DND-41 (cell line): ENCODE data around the gene PLD6.

Experiments used
- CTCF ChIP-seq: IDR thresholded peaks from 2 replicates; pipeline ENCODE4 v1.5.1; 2012; ENCODE audit warnings: borderline replicate concordance, low read length, moderate library complexity, mild to moderate bottlenecking; ENCODE audit not compliant: poor library complexity, severe bottlenecking; ENCODE audit errors: extremely low read depth
- EZH2 ChIP-seq: IDR thresholded peaks from 3 replicates; pipeline ENCODE4 v1.6.1; 2012; ENCODE audit warnings: borderline replicate concordance, low read depth, mild to moderate bottlenecking, moderate library complexity, low read length, inconsistent platforms; ENCODE audit not compliant: severe bottlenecking

GRCh38 chr17:17164676-17165075 is 41.5 kb downstream of the PLD6 start:
- TF ChIP-seq CTCF (no peak), EZH2 (no peak)
